Lung (tissue), 12 donors: ENCODE results near the gene PTPRA. TPM values are rescaled to one million over a fixed set of nuclear protein-coding genes. Genes with fewer than 3 reads are reported as not detected.

ENCODE experiments used
- ATAC-seq: fragments of 200-7000 bp; cut with Tn5 transposase; one replicate; pipeline ENCODE4 v1.9.1; 2020; ENCODE audit warnings: moderate number of reproducible peaks; ENCODE audit not compliant: insufficient read depth, low FRiP score
- DNase-seq, 3 donors: peaks; one replicate each; pipeline ENCODE4 v3.0.0-alpha.2; 2013 to 2017
- H3K27ac ChIP-seq, 2 donors: one replicate each; pipeline ENCODE4 v1.5.1; 2013; ENCODE audit warnings: mild to moderate bottlenecking in 2 of 2, moderate library complexity in 2 of 2, control low read depth in 1 of 2, inconsistent platforms in 1 of 2, low read depth in 1 of 2, low read length in 1 of 2
- H3K27me3 ChIP-seq, 3 donors: one replicate each; pipeline ENCODE4 v1.5.1; 2013; ENCODE audit warnings: low read length in 2 of 3; ENCODE audit not compliant: control insufficient read depth in 3 of 3, insufficient read depth in 3 of 3
- H3K36me3 ChIP-seq, 4 donors: one replicate each; pipeline ENCODE4 v1.5.1; 2013; ENCODE audit warnings: low read length in 4 of 4, mild to moderate bottlenecking in 1 of 4, moderate library complexity in 1 of 4; ENCODE audit not compliant: control insufficient read depth in 4 of 4, insufficient read depth in 4 of 4
- H3K4me1 ChIP-seq, 5 donors: one replicate each; pipeline ENCODE4 v1.5.1; 2013; ENCODE audit warnings: low read length in 5 of 5, mild to moderate bottlenecking in 2 of 5, moderate library complexity in 1 of 5; ENCODE audit not compliant: control insufficient read depth in 5 of 5, insufficient read depth in 5 of 5
- H3K4me3 ChIP-seq: one replicate; pipeline ENCODE4 v1.5.1; 2013; ENCODE audit warnings: mild to moderate bottlenecking, control low read depth, moderate library complexity
- H3K9ac ChIP-seq, 2 donors: one replicate each; pipeline ENCODE4 v1.5.1; 2013; ENCODE audit warnings: low read length in 2 of 2, control low read depth in 1 of 2; ENCODE audit not compliant: insufficient read depth in 1 of 2
- H3K9me3 ChIP-seq, 4 donors: one replicate each; pipeline ENCODE4 v1.5.1; 2013; ENCODE audit warnings: low read length in 3 of 4, mild to moderate bottlenecking in 1 of 4, moderate library complexity in 1 of 4; ENCODE audit not compliant: control insufficient read depth in 4 of 4, insufficient read depth in 3 of 4
- CTCF ChIP-seq: IDR thresholded peaks from 2 replicates; pipeline ENCODE4 v1.5.1; 2012; ENCODE audit warnings: mild to moderate bottlenecking; ENCODE audit errors: control extremely low read depth, extremely low read depth
- WGBS, 2 donors: extraction: QIAGEN DNeasy Blood & Tissue Kit; methylation state at CpG; one replicate each; pipeline ENCODE4 v1.1.7; 2013; 5-methylcytosine and 5-hydroxymethylcytosine counted together
- polyA plus RNA-seq, 2 donors: library from polyadenylated mRNA; stranded (reverse); fragments of 200-250 nt; gene quantifications; one replicate each; pipeline ENCODE4 v1.2.1, GENCODE V29; 2013
- total RNA-seq, 2 donors: library from RNA; depleted of rRNA in 1 of 2; stranded (reverse); fragments of >200 nt in 1 of 2; gene quantifications; one replicate each; pipeline ENCODE4 v1.2.1, GENCODE V29; 2014 to 2021
- donor health status: control.
- donor health status: control.
- donor health status: Bipolar disorder and iron deficiency.
- donor health status: healthy.
- donor health status: DM: yes; HTN: yes; CAD: no.

Gene PTPRA
- total and polyA plus RNA-seq, 4 donors: 17.8 to 92.1 (median 40.1) TPM

GRCh38 chr20:2888224-2888955 lies 15.1 kb downstream of the PTPRA start:
- H3K4me1 ChIP-seq: peaks cover 0 to 23% (median 0%) of the 10 kb centered on the region in 5 donors
- H3K9ac ChIP-seq: no peak overlapping the region
- no peak for TF ChIP-seq CTCF
- no peaks in the 10 kb centered on the region for H3K36me3 ChIP-seq
- DNase-seq: no peak
- H3K4me3 ChIP-seq: no peak overlapping the region
- 90 to 95% methylated on average over 4 of the region's 4 CpGs for WGBS, 2 donors
- H3K9me3 ChIP-seq: no peaks in the 10 kb centered on the region
- no peak for ATAC-seq
- H3K27me3 ChIP-seq: no peaks in the 10 kb centered on the region
- H3K27ac ChIP-seq: no peak overlapping the region

- H3K9me3 ChIP-seq: no peaks in the 10 kb centered on the region
- DNase-seq (peak in 1 of 3 donors; percentile 47), ATAC-seq (no peak)
- H3K4me1 ChIP-seq: peaks cover 0 to 21% (median 0%) of the 10 kb centered on the region in 5 donors
- H3K27ac ChIP-seq: no peak overlapping the region
- H3K36me3 ChIP-seq: no peaks in the 10 kb centered on the region
- H3K4me3 ChIP-seq: no peak overlapping the region
- H3K27me3 ChIP-seq: no peaks in the 10 kb centered on the region
- WGBS, 2 donors: 48 to 67% methylated on average over 1 of the region's 1 CpG
- no peak overlapping the region for H3K9ac ChIP-seq
- no peak for TF ChIP-seq CTCF
These were observed 15.9 kb downstream of the PTPRA start for GRCh38 chr20:2889209-2889608.

- no peak overlapping the region for H3K27ac ChIP-seq
- no peak overlapping the region for H3K4me3 ChIP-seq
- no peak for DNase-seq
- peaks cover 0 to 21% (median 0%) of the 10 kb centered on the region in 5 donors for H3K4me1 ChIP-seq
- no peak for ATAC-seq
- WGBS, 2 donors: 93 to 98% methylated on average over 3 of the region's 3 CpGs
- no peaks in the 10 kb centered on the region for H3K36me3 ChIP-seq
- TF ChIP-seq CTCF: no peak
- no peak overlapping the region for H3K9ac ChIP-seq
- H3K9me3 ChIP-seq: no peaks in the 10 kb centered on the region
- no peaks in the 10 kb centered on the region for H3K27me3 ChIP-seq
These were observed 16.5 kb downstream of the PTPRA start for GRCh38 chr20:2889797-2890196.
